K562 (cell line): ENCODE results near the gene NSMCE1. TPM values are rescaled to one million over a fixed set of nuclear protein-coding genes. Genes with fewer than 3 reads are reported as not detected.

ENCODE experiments used
- ATAC-seq: fragments of 200-7000 bp; cut with Tn5 transposase; 3 replicates; pipeline ENCODE4 v1.9.1; 2020; ENCODE audit warnings: moderate library complexity
- BruUV-seq: library from RNA; stranded (reverse); fragments of 400-500 nt; replicated peaks from 2 replicates; lab custom pipeline; 2021; lab: Mats Ljungman, UMichigan
- CTCF ChIA-PET: fragments of 300-600 bp; formaldehyde crosslinking; extraction: SDS; loops from one replicate; lab custom pipeline; 2021; ENCODE audit warnings: low intra/inter-chr PET ratio; lab: Yijun Ruan, JAX
- POLR2A ChIA-PET: fragments of 300-600, 350-650 bp; sonication (Branson Sonifier 250); formaldehyde crosslinking; extraction: SDS; loops from one replicate; lab custom pipeline; 2021; ENCODE audit warnings: antibody characterized with exemption, inconsistent platforms; lab: Yijun Ruan, JAX
- DNase-seq, 4 experiments: peaks; one replicate each; pipeline versions ENCODE4 v3.0.0 to v3.0.0-alpha.2; 2011 to 2018; ENCODE audit warnings: low spot score in 3 of 4, mixed read lengths in 3 of 4; ENCODE audit errors: extremely low read depth in 1 of 4
- FAIRE-seq: peaks from 2 replicates; lab custom pipeline; 2011; peaks lifted over from hg19 to GRCh38; lab: Jason Lieb, UNC
- H2AFZ ChIP-seq: 2 replicates; pipeline ENCODE4 v1.6.0; 2011; ENCODE audit warnings: low read depth, low read length, control low read depth, inconsistent platforms
- H3K27ac ChIP-seq: fragments of 200-600 bp; 3 replicates; pipeline ENCODE4 v1.8.0; 2011; ENCODE audit warnings: low read depth, mild to moderate bottlenecking, control low read depth, inconsistent platforms, low read length, moderate library complexity, mixed read lengths; ENCODE audit errors: extremely low read depth
- H3K27me3 ChIP-seq, 2 experiments: fragments of 300-600 bp in 1 of 2; 2 replicates in 1 of 2; 3 replicates in 1 of 2; pipeline versions ENCODE4 v1.6.0 to v1.8.0; 2011; ENCODE audit warnings: inconsistent platforms in 2 of 2, low read length in 2 of 2, mild to moderate bottlenecking in 1 of 2, mixed read lengths in 1 of 2, moderate library complexity in 1 of 2; ENCODE audit not compliant: control insufficient read depth in 2 of 2, insufficient read depth in 2 of 2
- H3K36me3 ChIP-seq: fragments of 300-600 bp; 3 replicates; pipeline ENCODE4 v1.8.0; 2011; ENCODE audit warnings: mild to moderate bottlenecking, low read length, inconsistent platforms; ENCODE audit not compliant: control insufficient read depth, insufficient read depth
- H3K4me1 ChIP-seq, 2 experiments: fragments of 200-600 bp in 1 of 2; replicated peaks in 1 of 2; 2 replicates in 1 of 2; 3 replicates in 1 of 2; pipeline versions ENCODE4 v1.5.1 to v1.8.0; 2011; ENCODE audit warnings: inconsistent platforms in 2 of 2, low read length in 2 of 2, mild to moderate bottlenecking in 1 of 2, mixed read lengths in 1 of 2, moderate library complexity in 1 of 2; ENCODE audit not compliant: control insufficient read depth in 2 of 2, insufficient read depth in 2 of 2
- H3K4me2 ChIP-seq: 2 replicates; pipeline ENCODE4 v1.6.1; 2011; ENCODE audit warnings: low read length, control low read depth, inconsistent platforms, mixed read lengths; ENCODE audit not compliant: insufficient read depth
- H3K4me3 ChIP-seq: fragments of 200-600 bp; sonication (generic), shearing (Covaris generic); 2 replicates; pipeline ENCODE4 v1.5.1; 2016; ENCODE audit warnings: control low read depth, inconsistent platforms
- H3K79me2 ChIP-seq: fragments of 200-600 bp; 3 replicates; pipeline ENCODE4 v1.8.0; 2011; ENCODE audit warnings: low read length, inconsistent platforms; ENCODE audit not compliant: control insufficient read depth, insufficient read depth
- H3K9ac ChIP-seq, 2 experiments: 2 replicates each; pipeline versions ENCODE4 v1.6.0 to v1.6.1; 2011; ENCODE audit warnings: low read depth in 2 of 2, low read length in 2 of 2, control low read depth in 1 of 2, inconsistent platforms in 1 of 2, mild to moderate bottlenecking in 1 of 2, mixed read lengths in 1 of 2; ENCODE audit not compliant: insufficient read depth in 1 of 2
- H3K9me1 ChIP-seq: one replicate; pipeline ENCODE4 v1.6.0; 2011; ENCODE audit warnings: inconsistent platforms, mild to moderate bottlenecking, low read length, moderate library complexity; ENCODE audit not compliant: control insufficient read depth, insufficient read depth
- H3K9me3 ChIP-seq: replicated peaks from 2 replicates; pipeline ENCODE4 v1.5.1; 2011; ENCODE audit warnings: low read depth, low read length, inconsistent platforms; ENCODE audit not compliant: control insufficient read depth, insufficient read depth
- H4K20me1 ChIP-seq: replicated peaks from 2 replicates; pipeline ENCODE4 v1.6.1; 2011; ENCODE audit warnings: low read length, inconsistent platforms, mixed read lengths; ENCODE audit not compliant: control insufficient read depth, insufficient read depth
- KLF16 ChIP-seq: IDR thresholded peaks from 2 replicates; pipeline ENCODE4 v1.6.1; 2016; ENCODE audit warnings: antibody characterized with exemption
- MYC ChIP-seq, 2 experiments: fragments of 250-450 bp in 1 of 2; sonication (Bioruptor Pico) in 1 of 2; IDR thresholded peaks; 2 replicates each; pipeline versions ENCODE4 v1.5.1 to v1.6.1; 2012 to 2021; ENCODE audit warnings: low read depth in 2 of 2, borderline replicate concordance in 1 of 2, improper control_type of control experiment in 1 of 2, low read length in 1 of 2, mild to moderate bottlenecking in 1 of 2, moderate library complexity in 1 of 2
- RBM14 ChIP-seq: fragments of 200-400 bp; formaldehyde crosslinking; IDR thresholded peaks from 2 replicates; pipeline ENCODE4 v1.6.1; 2018; ENCODE audit warnings: low read depth, mild to moderate bottlenecking, low read length, moderate library complexity, borderline replicate concordance; ENCODE audit not compliant: insufficient read depth
- SMAD4 ChIP-seq: fragments of 250-450 bp; sonication (Bioruptor Pico); conservative IDR thresholded peaks from 2 replicates; pipeline ENCODE4 v1.8.0; 2021; ENCODE audit warnings: inconsistent platforms, mild to moderate bottlenecking, moderate library complexity
- SPI1 ChIP-seq: IDR thresholded peaks from 2 replicates; pipeline ENCODE4 v1.6.1; 2011; ENCODE audit warnings: low read depth, low read length, control low read depth, borderline replicate concordance
- SRSF9 ChIP-seq: fragments of 200-400 bp; formaldehyde crosslinking; IDR thresholded peaks from 2 replicates; pipeline ENCODE4 v1.6.1; 2017; ENCODE audit warnings: low read depth, low read length, borderline replicate concordance
- STAT5A ChIP-seq: IDR thresholded peaks from 2 replicates; pipeline ENCODE4 v1.6.1; 2012; ENCODE audit warnings: low read length, inconsistent platforms, borderline replicate concordance
- TGIF2 ChIP-seq: sonication (generic); formaldehyde crosslinking; IDR thresholded peaks from 2 replicates; pipeline ENCODE4 v1.8.1; 2022; ENCODE audit warnings: mild to moderate bottlenecking, missing genetic modification reagents, moderate library complexity
- ZNF766 ChIP-seq: fragments of 200-800 bp; sonication (Bioruptor generic); conservative IDR thresholded peaks from 2 replicates; pipeline ENCODE4 v1.6.1; 2016; ENCODE audit warnings: missing genetic modification characterization, missing compliant biosample characterization
- WGBS: fragments of 100-300 bp; shearing (Covaris generic); methylation state at CpG from one replicate; pipeline ENCODE4 v1.1.6; 2016; ENCODE audit warnings: low coverage, mixed read lengths; ENCODE audit not compliant: insufficient coverage; ENCODE audit errors: missing lambda C conversion rate; 5-methylcytosine and 5-hydroxymethylcytosine counted together
- in situ Hi-C: fragments of 300-500 bp; cut with MboI; formaldehyde crosslinking; loops from 4 replicates; pipeline ENCODE4 v1.15.0; 2018; ENCODE audit warnings: inconsistent platforms, mixed read lengths
- intact Hi-C: fragments of 100-400 bp; cut with micrococcal nuclease; formaldehyde crosslinking; loops from 2 replicates; pipeline ENCODE4 v1.14.2; 2022
- polyA plus RNA-seq, 8 experiments: library from polyadenylated mRNA; depleted of rRNA in 4 of 8; stranded (reverse) in 5 of 8; unstranded in 3 of 8; fragments of >200 nt; fragmentation: Nextera tagmentation in 2 of 8; fragmentation: Illumina TruSeq in 1 of 8; extraction: Ambion mirVana in 2 of 8; extraction: Trizol in 1 of 8; gene quantifications; 2 replicates each; pipeline versions ENCODE4 v1.2.1 to v1.2.3, GENCODE V29; 2011 to 2014; ENCODE audit warnings: inconsistent platforms in 1 of 8, missing spikeins in 1 of 8
- total RNA-seq, 7 experiments: library from RNA; depleted of rRNA in 6 of 7; stranded (reverse); fragments of >200 nt in 6 of 7; fragmentation: Illumina TruSeq in 2 of 7; extraction: Trizol in 2 of 7; gene quantifications; 2 replicates each; pipeline versions ENCODE4 v1.2.1 to v1.2.3, GENCODE V29; 2011 to 2021; ENCODE audit warnings: low replicate concordance in 1 of 7
- TF ChIP-seq, protein P1 (sequence below): fragments of 250-450 bp; sonication (Bioruptor Pico); IDR thresholded peaks from 2 replicates; pipeline ENCODE4 v1.8.0; 2022; ENCODE audit warnings: moderate library complexity, mild to moderate bottlenecking, inconsistent platforms
- TF ChIP-seq, protein P2 (sequence below): fragments of 250-450 bp; sonication (Bioruptor Pico); IDR thresholded peaks from 2 replicates; pipeline ENCODE4 v1.8.0; 2022; ENCODE audit warnings: moderate library complexity, mild to moderate bottlenecking, inconsistent platforms
- TF ChIP-seq, protein P3 (sequence below): fragments of 250-450 bp; sonication (Bioruptor Pico); IDR thresholded peaks from 2 replicates; pipeline ENCODE4 v1.8.0; 2021; ENCODE audit warnings: moderate library complexity, mild to moderate bottlenecking, inconsistent platforms

Gene NSMCE1
- total and polyA plus RNA-seq, 9 of the 15 experiments (the other 6 are each of a cell fraction or from before 2014, with no cell fraction given), result 52.1 to 163 (median 61.5) TPM

DNA sequence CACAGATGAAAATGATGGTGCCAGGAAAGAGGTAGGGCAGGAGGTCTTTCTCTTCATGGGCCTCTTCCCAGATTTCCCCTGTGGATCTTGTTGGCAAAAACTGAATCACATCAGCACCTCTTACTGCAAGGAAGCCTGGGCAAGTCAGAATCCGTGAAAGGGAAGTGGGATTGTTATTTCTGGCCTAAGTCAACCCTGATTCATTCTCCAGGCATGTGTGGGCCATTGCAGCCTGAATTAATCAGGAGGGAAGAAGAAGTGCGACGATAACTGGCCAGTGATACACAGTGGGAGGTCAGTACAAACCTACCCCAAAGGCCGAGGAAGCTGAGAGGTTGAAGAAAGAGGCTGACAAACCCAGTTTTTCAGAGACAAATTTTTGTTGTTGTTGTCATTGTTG, 17.9 kb upstream of the NSMCE1 start:
- H3K4me2 ChIP-seq, result no peak overlapping the region
- no peak for FAIRE-seq
- BruUV-seq, result no TSS peak
- H3K9me3 ChIP-seq, result no peaks in the 10 kb centered on the region
- no peak for DNase-seq
- CTCF ChIA-PET, result no interaction called here
- H3K79me2 ChIP-seq, result no peaks in the 10 kb centered on the region
- peak overlapping the region; percentile 16; the same call in 1 of the 2 replicates for H2AFZ ChIP-seq
- H3K36me3 ChIP-seq, result no peaks in the 10 kb centered on the region
- intact Hi-C loops, result loop anchor here (10.0 kb wide), 1 partner anchor 112 kb away; no protein-coding TSS in a partner anchor
- in situ Hi-C loops, result no loop called here
- no peak overlapping the region for H3K9ac ChIP-seq
- H3K4me1 ChIP-seq, result peaks cover 0 to 2% of the 10 kb centered on the region in 2 experiments; a peak in 1 of 5 replicates
- no peak overlapping the region for H3K4me3 ChIP-seq
- no peaks in the 10 kb centered on the region for H3K9me1 ChIP-seq
- no peaks in the 10 kb centered on the region for H4K20me1 ChIP-seq
- no peak for ATAC-seq
- TF ChIP-seq TGIF2 (CRISPR knock-in tag) (no peak), KLF16 (no peak), SPI1 (0 out of 2 replicates have a peak, but pooled peaks have one; percentile 4), RBM14 (no peak)
- TF ChIP-seq, all 486 proteins: peak for 1
- 71% methylated on average over 4 of the region's 4 CpGs for WGBS
- Histone ChIP-seq H3K27ac (no peak overlapping the region), H3K27me3 (peaks cover 4 to 10% of the 10 kb centered on the region in 2 experiments; a peak in 4 of 5 replicates)
- POLR2A ChIA-PET, result no interaction called here

DNA sequence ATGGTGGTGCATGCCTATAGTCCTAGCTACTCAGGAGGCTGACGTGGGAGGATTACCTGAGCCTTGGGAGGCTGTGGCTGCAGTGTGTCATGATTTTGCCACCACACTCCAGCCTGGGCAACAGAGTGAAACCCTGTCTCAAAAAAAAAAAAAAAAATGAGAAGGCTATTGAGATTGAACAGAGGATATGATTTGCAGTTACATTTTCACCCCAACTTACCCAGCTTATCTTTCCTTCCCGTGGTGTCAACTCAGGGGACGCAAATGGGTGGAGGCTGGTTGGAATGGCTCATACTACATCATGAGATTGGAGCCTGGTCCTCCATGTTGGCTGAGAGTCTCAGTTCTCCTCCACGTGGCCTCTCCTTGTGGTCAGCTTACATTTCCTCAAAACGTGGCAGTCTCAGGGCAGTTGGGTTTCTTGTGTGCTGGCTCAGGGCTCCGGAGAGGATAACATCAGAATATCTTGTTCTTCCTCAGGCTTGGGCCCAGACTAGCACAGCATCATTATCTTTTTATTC, 17.2 kb upstream of the NSMCE1 start:
- POLR2A ChIA-PET, result interaction anchor here (0.7 kb wide), 1 partner anchor 11 kb away, joined by 4 read pairs; no protein-coding TSS in a partner anchor
- CTCF ChIA-PET, result no interaction called here
- H3K27me3 ChIP-seq, result peaks cover 0 to 12% of the 10 kb centered on the region in 2 experiments; a peak in 3 of 5 replicates
- in situ Hi-C loops (no loop called here), intact Hi-C loops (loop anchor here (10.0 kb wide), 1 partner anchor 111 kb away; no protein-coding TSS in a partner anchor)
- 12% methylated on average over 6 of the region's 6 CpGs for WGBS
- no peak overlapping the region for H3K4me3 ChIP-seq
- FAIRE-seq, result no peak
- no peak; the same call in 2 of the 3 replicates for ATAC-seq
- peak overlapping the region; percentile 75 for H2AFZ ChIP-seq
- no peak overlapping the region; the same call in 1 of the 2 replicates for H3K4me2 ChIP-seq
- H3K9me1 ChIP-seq, result no peaks in the 10 kb centered on the region
- BruUV-seq, result no TSS peak
- H3K79me2 ChIP-seq, result no peaks in the 10 kb centered on the region
- H3K4me1 ChIP-seq, result peaks cover 0 to 2% of the 10 kb centered on the region in 2 experiments; a peak in 1 of 5 replicates
- no peak overlapping the region for H3K9ac ChIP-seq
- no peaks in the 10 kb centered on the region for H3K36me3 ChIP-seq
- DNase-seq, result no peak
- no peak overlapping the region for H3K27ac ChIP-seq
- H4K20me1 ChIP-seq, result no peaks in the 10 kb centered on the region
- no peaks in the 10 kb centered on the region for H3K9me3 ChIP-seq
- no peak for TF ChIP-seq STAT5A
- TF ChIP-seq, protein P1, sequence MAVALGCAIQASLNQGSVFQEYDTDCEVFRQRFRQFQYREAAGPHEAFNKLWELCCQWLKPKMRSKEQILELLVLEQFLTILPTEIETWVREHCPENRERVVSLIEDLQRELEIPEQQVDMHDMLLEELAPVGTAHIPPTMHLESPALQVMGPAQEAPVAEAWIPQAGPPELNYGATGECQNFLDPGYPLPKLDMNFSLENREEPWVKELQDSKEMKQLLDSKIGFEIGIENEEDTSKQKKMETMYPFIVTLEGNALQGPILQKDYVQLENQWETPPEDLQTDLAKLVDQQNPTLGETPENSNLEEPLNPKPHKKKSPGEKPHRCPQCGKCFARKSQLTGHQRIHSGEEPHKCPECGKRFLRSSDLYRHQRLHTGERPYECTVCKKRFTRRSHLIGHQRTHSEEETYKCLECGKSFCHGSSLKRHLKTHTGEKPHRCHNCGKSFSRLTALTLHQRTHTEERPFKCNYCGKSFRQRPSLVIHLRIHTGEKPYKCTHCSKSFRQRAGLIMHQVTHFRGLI (CRISPR knock-in tag), result peak; percentile 59; the same call in 1 of the 2 replicates
- TF ChIP-seq, protein P2, sequence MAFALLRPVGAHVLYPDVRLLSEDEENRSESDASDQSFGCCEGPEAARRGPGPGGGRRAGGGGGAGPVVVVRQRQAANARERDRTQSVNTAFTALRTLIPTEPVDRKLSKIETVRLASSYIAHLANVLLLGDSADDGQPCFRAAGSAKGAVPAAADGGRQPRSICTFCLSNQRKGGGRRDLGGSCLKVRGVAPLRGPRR (CRISPR knock-in tag), result no peak
- TF ChIP-seq RBM14, result no peak
- no peak for TF ChIP-seq SRSF9
- TF ChIP-seq SMAD4 (CRISPR knock-in tag), result no peak
- peak; percentile 96 for TF ChIP-seq ZNF766 (CRISPR knock-in tag)
- TF ChIP-seq, protein P3, sequence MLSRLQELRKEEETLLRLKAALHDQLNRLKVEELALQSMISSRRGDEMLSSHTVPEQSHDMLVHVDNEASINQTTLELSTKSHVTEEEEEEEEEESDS (CRISPR knock-in tag), result no peak
- TF ChIP-seq MYC (IDR thresholded peaks at IDR 0.05; ENCODE audit: low read depth, low read length), result peak; percentile 69
- no peak for TF ChIP-seq MYC (CRISPR knock-in tag; IDR thresholded peaks at IDR 0.05; ENCODE audit: borderline replicate concordance, low read depth)
